Heart right ventricle (tissue), 16 donors: ENCODE results near the gene CDK12. TPM values are rescaled to one million over a fixed set of nuclear protein-coding genes. Genes with fewer than 3 reads are reported as not detected.
"Not testable (repeated sequence)": the region's sequence is repeated elsewhere in the genome, so short reads cannot be mapped to it uniquely, and the experiment has no call there.

Experiments used
- ATAC-seq, 8 donors: fragments of 200-7000 bp; cut with Tn5 transposase; one replicate each; pipeline ENCODE4 v1.9.1; 2020; ENCODE audit warnings: mild to moderate bottlenecking in 8 of 8, moderate library complexity in 8 of 8, moderate number of reproducible peaks in 1 of 8
- DNase-seq, 2 donors: peaks; one replicate each; pipeline ENCODE4 v3.0.0-alpha.2; 2020
- H3K27ac ChIP-seq, 10 donors: fragments of 200-600 bp; sonication (generic) in 2 of 10; one replicate each; pipeline versions ENCODE4 v1.5.0 to v1.8.0; 2020 to 2022; ENCODE audit warnings: mild to moderate bottlenecking in 3 of 10
- H3K27me3 ChIP-seq, 7 donors: fragments of 200-600 bp; one replicate each; pipeline ENCODE4 v1.8.0; 2021 to 2022; ENCODE audit warnings: mild to moderate bottlenecking in 2 of 7
- H3K36me3 ChIP-seq, 9 donors: fragments of 200-600 bp; sonication (generic) in 1 of 9; one replicate each; pipeline versions ENCODE4 v1.5.0 to v1.8.0; 2020 to 2022; ENCODE audit warnings: mild to moderate bottlenecking in 2 of 9
- H3K4me1 ChIP-seq, 9 donors: fragments of 200-600 bp; sonication (generic) in 1 of 9; one replicate each; pipeline versions ENCODE4 v1.5.0 to v1.8.0; 2020 to 2022; ENCODE audit warnings: mild to moderate bottlenecking in 4 of 9
- H3K4me3 ChIP-seq, 10 donors: fragments of 200-600 bp; sonication (generic) in 2 of 10; one replicate each; pipeline versions ENCODE4 v1.5.0 to v1.8.0; 2020 to 2022; ENCODE audit warnings: mild to moderate bottlenecking in 7 of 10, moderate library complexity in 2 of 10
- H3K9me3 ChIP-seq, 11 donors: fragments of 200-600 bp in 10 of 11; sonication (generic) in 2 of 11; one replicate each; pipeline versions ENCODE4 v1.5.0 to v1.8.0; 2013 to 2022; ENCODE audit warnings: mild to moderate bottlenecking in 2 of 11, control low read depth in 1 of 11, moderate library complexity in 1 of 11
- CTCF ChIP-seq, 9 donors: fragments of 200-600 bp; sonication (generic) in 2 of 9; IDR thresholded peaks; one replicate each; pipeline versions ENCODE4 v1.5.0 to v1.8.0; 2021 to 2022; ENCODE audit warnings: antibody characterized with exemption in 9 of 9, mild to moderate bottlenecking in 5 of 9, moderate library complexity in 1 of 9
- WGBS, 2 donors: extraction: QIAGEN DNeasy Blood & Tissue Kit; methylation state at CpG; one replicate each; pipeline ENCODE4 v1.1.7; 2013; ENCODE audit warnings: inconsistent platforms in 1 of 2; 5-methylcytosine and 5-hydroxymethylcytosine counted together
- intact Hi-C, 10 donors: fragments of 100-400 bp; cut with DNase I; formaldehyde crosslinking; loops; one replicate each; pipeline versions ENCODE4 v1.11.1 to v1.14.2; 2022
- polyA plus RNA-seq, 2 donors: library from polyadenylated mRNA; stranded (reverse); fragments of 200-250 nt; gene quantifications; one replicate each; pipeline ENCODE4 v1.2.3, GENCODE V29; 2013
- total RNA-seq, 10 donors: library from RNA; stranded (reverse); fragmentation: NEBNext Ultra II Directional in 3 of 10; extraction: Animal tissue kit (Norgen Biotek cat#: 25700) in 3 of 10; gene quantifications; one replicate each; pipeline versions ENCODE4 v1.2.1 to v1.2.4, GENCODE V29; 2021 to 2023
- donor health status: Arrhythmogenic right ventricular cardiomyopathy.
- donor health status: ischemic (EF 13 %, LVEDD 7.1; RV severe dilation, severe dysfunction).
- donor health status: healthy with polysubstance abuse.
- donor health status: DM: no; HTN: yes; CAD: no.
- donor health status: DM: no; HTN: no; CAD: no.
- donor health status: ischemic (EF 25% LVEDD 6.9; RV normal size, moderate dysfunction).
- donor health status: ischemic (EF 25% LVEDD 5.7; RV mildly dilated, moderate dysfunction).
- donor health status: healthy.
- donor health status: DM: yes; HTN: yes; CAD: no.
- donor health status: Ischemic cardiomyopathy.
- donor health status: ischemic (EF 35%, LVEDD 5.7; RV mildly dilated, moderate dysfunction).
- donor health status: nonischemic (EF 11% LVEDD 7.7; RV severe dilation, severe dysfunction).
- donor health status: DM: yes; HTN: yes; CAD: no.
- donor health status: PGD.
- donor health status: ischemic (EF 29% LVEDD 5.4; RV normal size, mild dysfunction).
- donor health status: nonischemic (EF 23%, LVEDD 6.1; RV moderate dilation, normal function).

CDK12 gene
- total and polyA plus RNA-seq, 12 donors, result 5.0 to 29.3 (median 23.7) TPM

DNA sequence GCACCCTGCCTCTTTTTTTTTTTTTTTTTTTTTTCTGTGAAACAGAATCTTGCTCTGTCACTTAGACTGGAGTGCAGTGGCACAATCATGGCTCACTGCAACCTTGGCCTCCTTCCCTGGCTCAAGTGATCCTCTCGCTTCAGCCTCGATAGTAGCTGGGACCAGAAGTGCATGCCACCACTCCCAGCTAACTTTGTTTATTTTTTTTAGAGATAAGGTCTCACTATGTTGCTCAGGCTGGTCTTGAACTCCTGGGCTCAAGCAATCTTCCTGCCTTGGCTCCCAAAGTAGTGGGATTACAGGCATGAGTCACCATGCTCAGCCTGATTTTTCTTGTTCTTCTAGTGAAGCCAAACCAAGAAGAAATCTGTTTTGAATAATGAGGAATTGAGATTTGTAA, 25.0 kb downstream of the CDK12 start:
- ATAC-seq, result no peak

GRCh38 chr17:39487490-39487889, 26.2 kb downstream of the CDK12 start:
- H3K4me1 ChIP-seq, ATAC-seq, H3K4me3 ChIP-seq, H3K27me3 ChIP-seq, intact Hi-C loops, H3K27ac ChIP-seq, H3K9me3 ChIP-seq, DNase-seq: not testable (repeated sequence)
- WGBS, 2 donors, result 97 to 98% methylated on average over 3 of the region's 3 CpGs
- peaks cover 0 to 86% (median 20%) of the 10 kb centered on the region in 9 donors for H3K36me3 ChIP-seq

More for the DNA sequence above, 25.0 kb downstream of the CDK12 start:
- no peaks in the 10 kb centered on the region for H3K4me1 ChIP-seq
- 45 to 53% methylated on average over 2 of the region's 2 CpGs for WGBS, 2 donors
- H3K27ac ChIP-seq, result no peak overlapping the region
- intact Hi-C loops, result no loop called here
- H3K36me3 ChIP-seq, result peaks cover 0 to 81% (median 9%) of the 10 kb centered on the region in 9 donors
- no peak for DNase-seq
- no peaks in the 10 kb centered on the region for H3K9me3 ChIP-seq
- no peaks in the 10 kb centered on the region for H3K27me3 ChIP-seq
- no peak overlapping the region for H3K4me3 ChIP-seq
- TF ChIP-seq CTCF (IDR thresholded peaks at IDR 0.05), result no peak

GRCh38 chr17:39487946-39488345, 26.7 kb downstream of the CDK12 start:
- Histone ChIP-seq H3K36me3 (peaks cover 0 to 86% (median 25%) of the 10 kb centered on the region in 9 donors), H3K9me3 (no peaks in the 10 kb centered on the region), H3K27me3 (no peaks in the 10 kb centered on the region), H3K27ac (no peak overlapping the region), H3K4me1 (no peaks in the 10 kb centered on the region), H3K4me3 (no peak overlapping the region)
- no peak for TF ChIP-seq CTCF (IDR thresholded peaks at IDR 0.05)
- ATAC-seq (no peak), DNase-seq (no peak)
- intact Hi-C loops, result no loop called here
- WGBS, 2 donors, result 93 to 97% methylated on average over 4 of the region's 4 CpGs

- WGBS, 2 donors, result 95% methylated on average over 12 of the region's 12 CpGs
- H3K36me3 ChIP-seq, result peaks cover 0 to 97% (median 90%) of the 10 kb centered on the region in 9 donors
- H3K4me3 ChIP-seq, H3K27me3 ChIP-seq, H3K27ac ChIP-seq, DNase-seq, H3K9me3 ChIP-seq, intact Hi-C loops, H3K4me1 ChIP-seq, ATAC-seq: not testable (repeated sequence)
These were observed 35.6 kb downstream of the CDK12 start for GRCh38 chr17:39496921-39497320.

DNA sequence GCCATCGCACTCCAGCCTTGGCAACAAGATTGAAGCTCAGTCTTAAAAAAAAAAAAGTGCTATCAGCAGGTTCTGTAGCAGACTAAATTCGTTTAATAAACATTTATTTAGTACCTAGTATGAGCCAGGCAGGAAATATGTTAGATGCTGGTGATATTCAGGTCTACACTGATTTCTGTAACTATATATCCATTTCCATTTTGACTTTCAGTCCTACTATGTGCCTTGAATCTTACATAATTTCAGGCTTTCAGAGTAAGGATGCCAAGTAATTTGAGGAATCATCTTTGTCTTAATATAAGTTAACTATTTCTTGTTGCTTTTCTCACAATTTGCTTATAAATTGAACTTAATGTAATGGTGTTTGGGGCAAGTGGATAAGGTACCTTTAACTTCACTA, 46.2 kb downstream of the CDK12 start:
- H3K36me3 ChIP-seq, result peaks cover 0 to 100% (median 68%) of the 10 kb centered on the region in 9 donors
- DNase-seq, result no peak
- no peaks in the 10 kb centered on the region for H3K4me1 ChIP-seq
- intact Hi-C loops, result no loop called here
- no peak for TF ChIP-seq CTCF (IDR thresholded peaks at IDR 0.05)
- no peaks in the 10 kb centered on the region for H3K27me3 ChIP-seq
- H3K27ac ChIP-seq, result no peak overlapping the region
- WGBS, 2 donors, result 78 to 82% methylated on average over 2 of the region's 2 CpGs
- H3K9me3 ChIP-seq, result no peaks in the 10 kb centered on the region
- no peak for ATAC-seq
- H3K4me3 ChIP-seq, result no peak overlapping the region
